GM12891 (cell line): ENCODE measurements around the gene MYCN.

Experiments
- PAX5 ChIP-seq: IDR thresholded peaks from 2 replicates; pipeline ENCODE4 v1.6.1; 2011; ENCODE audit warnings: low read length, moderate library complexity, mild to moderate bottlenecking; ENCODE audit not compliant: insufficient read depth, severe bottlenecking
- POLR2A ChIP-seq: IDR thresholded peaks from 2 replicates; pipeline ENCODE4 v1.6.1; 2011; ENCODE audit warnings: low read depth, low read length, control low read depth
- POLR2AphosphoS5 ChIP-seq: IDR thresholded peaks from 2 replicates; pipeline ENCODE4 v1.6.1; 2011; ENCODE audit warnings: low read depth, low read length, control low read depth
- POU2F2 ChIP-seq: IDR thresholded peaks from 2 replicates; pipeline ENCODE4 v1.6.1; 2011; ENCODE audit warnings: low read depth, mild to moderate bottlenecking, control low read depth, low read length, moderate library complexity
- SPI1 ChIP-seq: IDR thresholded peaks from 2 replicates; pipeline ENCODE4 v1.6.1; 2011; ENCODE audit warnings: low read depth, low read length, control low read depth
- TAF1 ChIP-seq: IDR thresholded peaks from 2 replicates; pipeline ENCODE4 v1.6.1; 2011; ENCODE audit warnings: low read depth, low read length, control low read depth

- no peak for TF ChIP-seq POLR2AphosphoS5
- no peak for TF ChIP-seq POLR2A
- no peak for TF ChIP-seq TAF1
- no peak for TF ChIP-seq SPI1
- no peak for TF ChIP-seq POU2F2
- TF ChIP-seq PAX5 = no peak
Measured at GRCh38 chr2:15973481-15974401, 33.4 kb downstream of the MYCN start.
